Fibroblast of lung (primary cell): ENCODE data around the gene STK11.
"Not testable (repeated sequence)": the region's sequence is repeated elsewhere in the genome, so short reads cannot be mapped to it uniquely, and the experiment has no call there.

Source experiments
- EZH2 ChIP-seq: IDR thresholded peaks from 2 replicates; pipeline ENCODE4 v1.5.1; 2012; ENCODE audit warnings: low read length, control low read depth, mild to moderate bottlenecking; ENCODE audit errors: missing control alignments
- TF ChIP-seq, protein P1 (sequence below), 2 donors: IDR thresholded peaks in 1 of 2; conservative IDR thresholded peaks in 1 of 2; 1 replicate in 1 of 2; 2 replicates in 1 of 2; pipeline ENCODE4 v1.5.1; 2011 to 2012; ENCODE audit warnings: low read length in 2 of 2, control low read depth in 1 of 2, inconsistent platforms in 1 of 2, low read depth in 1 of 2, mild to moderate bottlenecking in 1 of 2

- TF ChIP-seq, protein P1, sequence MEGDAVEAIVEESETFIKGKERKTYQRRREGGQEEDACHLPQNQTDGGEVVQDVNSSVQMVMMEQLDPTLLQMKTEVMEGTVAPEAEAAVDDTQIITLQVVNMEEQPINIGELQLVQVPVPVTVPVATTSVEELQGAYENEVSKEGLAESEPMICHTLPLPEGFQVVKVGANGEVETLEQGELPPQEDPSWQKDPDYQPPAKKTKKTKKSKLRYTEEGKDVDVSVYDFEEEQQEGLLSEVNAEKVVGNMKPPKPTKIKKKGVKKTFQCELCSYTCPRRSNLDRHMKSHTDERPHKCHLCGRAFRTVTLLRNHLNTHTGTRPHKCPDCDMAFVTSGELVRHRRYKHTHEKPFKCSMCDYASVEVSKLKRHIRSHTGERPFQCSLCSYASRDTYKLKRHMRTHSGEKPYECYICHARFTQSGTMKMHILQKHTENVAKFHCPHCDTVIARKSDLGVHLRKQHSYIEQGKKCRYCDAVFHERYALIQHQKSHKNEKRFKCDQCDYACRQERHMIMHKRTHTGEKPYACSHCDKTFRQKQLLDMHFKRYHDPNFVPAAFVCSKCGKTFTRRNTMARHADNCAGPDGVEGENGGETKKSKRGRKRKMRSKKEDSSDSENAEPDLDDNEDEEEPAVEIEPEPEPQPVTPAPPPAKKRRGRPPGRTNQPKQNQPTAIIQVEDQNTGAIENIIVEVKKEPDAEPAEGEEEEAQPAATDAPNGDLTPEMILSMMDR (conservative IDR thresholded peaks at IDR 0.05 in 1 of 2, IDR thresholded peaks at IDR 0.05 in 1 of 2; ENCODE audit: low read depth in 1 of 2, low read length in 2 of 2) = not testable (repeated sequence)
- TF ChIP-seq EZH2 = not testable (repeated sequence)
Observed at GRCh38 chr19:1200614-1201013, 5.0 kb upstream of the STK11 start.
